HepG2 (cell line): ENCODE results near the gene EWSR1. TPM values are rescaled to one million over a fixed set of nuclear protein-coding genes. Genes with fewer than 3 reads are reported as not detected.
A peak's percentile ranks its signal among the peaks of the same experiment; 100 is the strongest.

Experiments used
- ATF7-NPFF ChIP-seq: sonication (generic); formaldehyde crosslinking; IDR thresholded peaks from 2 replicates; pipeline ENCODE4 v1.8.1; 2023; ENCODE audit warnings: mild to moderate bottlenecking, low read depth, missing genetic modification reagents, moderate library complexity
- CCDC6 ChIP-seq: sonication (generic); formaldehyde crosslinking; IDR thresholded peaks from 2 replicates; pipeline ENCODE4 v1.8.1; 2022; ENCODE audit warnings: mild to moderate bottlenecking, missing genetic modification reagents, moderate library complexity
- HNF4G ChIP-seq, 2 experiments: sonication (generic) in 1 of 2; formaldehyde crosslinking in 1 of 2; IDR thresholded peaks; 2 replicates each; pipeline versions ENCODE4 v1.4.0 to v1.6.1; 2011 to 2020; ENCODE audit warnings: borderline replicate concordance in 2 of 2, low read depth in 2 of 2, mild to moderate bottlenecking in 2 of 2, low read length in 1 of 2, missing genetic modification reagents in 1 of 2, moderate library complexity in 1 of 2
- KDM5A ChIP-seq: fragments of 200-600 bp; sonication (generic); IDR thresholded peaks from 2 replicates; pipeline ENCODE4 v1.7.0; 2018; ENCODE audit warnings: antibody characterized with exemption, mild to moderate bottlenecking, low read length, borderline replicate concordance
- MED13 ChIP-seq: sonication (generic); formaldehyde crosslinking; IDR thresholded peaks from 2 replicates; pipeline ENCODE4 v1.5.0; 2020; ENCODE audit warnings: missing genetic modification reagents
- MXI1 ChIP-seq: IDR thresholded peaks from 3 replicates; pipeline ENCODE4 v1.6.1; 2012; ENCODE audit warnings: low read depth, low read length, inconsistent platforms, borderline replicate concordance
- POGK ChIP-seq: sonication (generic); formaldehyde crosslinking; conservative IDR thresholded peaks from 2 replicates; pipeline ENCODE4 v1.8.0; 2022; ENCODE audit warnings: mild to moderate bottlenecking, moderate library complexity, missing genetic modification reagents
- POGZ ChIP-seq: sonication (generic); formaldehyde crosslinking; IDR thresholded peaks from 2 replicates; pipeline ENCODE4 v1.4.0; 2020; ENCODE audit warnings: mild to moderate bottlenecking, missing genetic modification reagents
- POLR2G ChIP-seq: fragments of 200-400 bp; formaldehyde crosslinking; IDR thresholded peaks from 2 replicates; pipeline ENCODE4 v1.6.1; 2018; ENCODE audit warnings: mild to moderate bottlenecking, low read depth, low read length, moderate library complexity
- PTBP1 ChIP-seq: fragments of 200-400 bp; formaldehyde crosslinking; IDR thresholded peaks from 2 replicates; pipeline ENCODE4 v1.6.1; 2018; ENCODE audit warnings: low read length, low read depth; ENCODE audit not compliant: poor library complexity, severe bottlenecking
- SAP130 ChIP-seq: IDR thresholded peaks from 2 replicates; pipeline ENCODE4 v1.6.1; 2016; ENCODE audit warnings: low read depth
- THAP7 ChIP-seq: sonication (generic); formaldehyde crosslinking; IDR thresholded peaks from 2 replicates; pipeline ENCODE4 v1.8.1; 2023; ENCODE audit warnings: mild to moderate bottlenecking, missing genetic modification reagents
- YEATS4 ChIP-seq: sonication (generic); formaldehyde crosslinking; IDR thresholded peaks from 2 replicates; pipeline ENCODE4 v1.4.0; 2020; ENCODE audit warnings: missing genetic modification reagents, borderline replicate concordance
- YY1 ChIP-seq: IDR thresholded peaks from 2 replicates; pipeline ENCODE4 v1.6.1; 2011; ENCODE audit warnings: low read length, low read depth, moderate library complexity, mild to moderate bottlenecking; ENCODE audit not compliant: insufficient read depth, insufficient replicate concordance
- ZFP37 ChIP-seq: sonication (generic); formaldehyde crosslinking; IDR thresholded peaks from 2 replicates; pipeline ENCODE4 v1.4.0; 2020; ENCODE audit warnings: missing genetic modification reagents, borderline replicate concordance
- ZFP91 ChIP-seq: sonication (generic); formaldehyde crosslinking; IDR thresholded peaks from 2 replicates; pipeline ENCODE4 v1.9.0; 2022; ENCODE audit warnings: missing genetic modification reagents, mild to moderate bottlenecking, borderline replicate concordance
- ZFX ChIP-seq: sonication (generic); formaldehyde crosslinking; IDR thresholded peaks from 2 replicates; pipeline ENCODE4 v1.4.0; 2020; ENCODE audit warnings: mild to moderate bottlenecking, low read depth, missing genetic modification reagents, moderate library complexity
- ZMYM3 ChIP-seq: sonication (generic); formaldehyde crosslinking; IDR thresholded peaks from 2 replicates; pipeline ENCODE4 v1.5.1; 2020; ENCODE audit warnings: mild to moderate bottlenecking, missing genetic modification reagents
- ZMYM4 ChIP-seq: sonication (generic); formaldehyde crosslinking; IDR thresholded peaks from 2 replicates; pipeline ENCODE4 v1.8.1; 2023; ENCODE audit warnings: mild to moderate bottlenecking, missing genetic modification reagents
- ZNF710 ChIP-seq: sonication (generic); formaldehyde crosslinking; IDR thresholded peaks from 2 replicates; pipeline ENCODE4 v1.5.0; 2020; ENCODE audit warnings: mild to moderate bottlenecking, missing genetic modification reagents, borderline replicate concordance
- ZNF740 ChIP-seq: sonication (generic); formaldehyde crosslinking; IDR thresholded peaks from 2 replicates; pipeline ENCODE4 v1.4.0; 2020; ENCODE audit warnings: missing genetic modification reagents
- polyA plus RNA-seq, 8 experiments: library from polyadenylated mRNA; depleted of rRNA in 3 of 8; stranded (reverse) in 7 of 8; unstranded in 1 of 8; fragments of >200 nt; fragmentation: Illumina TruSeq in 4 of 8; extraction: Trizol in 4 of 8; gene quantifications; 2 replicates each; pipeline versions ENCODE4 v1.2.1 to v1.2.3, GENCODE V29; 2011 to 2016; ENCODE audit warnings: low read depth in 4 of 8, missing spikeins in 1 of 8, mixed read lengths in 1 of 8; ENCODE audit not compliant: insufficient read depth in 1 of 8
- total RNA-seq, 5 experiments: library from RNA; depleted of rRNA; stranded (reverse); fragments of >200 nt; fragmentation: Illumina TruSeq; extraction: Trizol; gene quantifications; 2 replicates each; pipeline ENCODE4 v1.2.3, GENCODE V29; 2016; ENCODE audit warnings: low read depth in 1 of 5

The EWSR1 gene
- total and polyA plus RNA-seq, 2 of the 13 experiments (the other 11 are each of a cell fraction or from before 2014, with no cell fraction given): 211 to 326 TPM

GRCh38 chr22:29306835-29307595 lies 38.9 kb downstream of the EWSR1 start (continued):
- peak; percentile 8; the same call in 1 of the 2 replicates for TF ChIP-seq POGK (CRISPR knock-in tag)
- peak; percentile 47 for TF ChIP-seq CCDC6 (CRISPR knock-in tag)
- TF ChIP-seq ZNF740: no peak
- TF ChIP-seq ZFP91 (CRISPR knock-in tag): peak; percentile 99
- TF ChIP-seq POLR2G: 0 out of 2 replicates have a peak, but pooled peaks have one; percentile 38
- 0 out of 2 replicates have a peak, but pooled peaks have one; percentile 22 for TF ChIP-seq ATF7-NPFF (CRISPR knock-in tag)
- peak; percentile 50 for TF ChIP-seq ZFX
- TF ChIP-seq THAP7: no peak
- peak; percentile 34; the same call in 1 of the 2 replicates for TF ChIP-seq ZMYM4 (CRISPR knock-in tag)
- peak; percentile 56 for TF ChIP-seq MED13
- TF ChIP-seq ZFP37 (CRISPR knock-in tag): 0 out of 2 replicates have a peak, but pooled peaks have one; percentile 14
- 0 out of 2 replicates have a peak, but pooled peaks have one; percentile 52 for TF ChIP-seq HNF4G (IDR thresholded peaks at IDR 0.05; ENCODE audit: borderline replicate concordance, low read depth, low read length)
- no peak for TF ChIP-seq HNF4G (CRISPR knock-in tag; IDR thresholded peaks at IDR 0.05; ENCODE audit: borderline replicate concordance, low read depth)
- TF ChIP-seq SAP130: peak; percentile 13; the same call in 1 of the 2 replicates
- TF ChIP-seq ZNF710 (CRISPR knock-in tag): no peak
- peak; percentile 54; the same call in 1 of the 3 replicates for TF ChIP-seq MXI1
- TF ChIP-seq YY1: peak; percentile 19
- 0 out of 2 replicates have a peak, but pooled peaks have one; percentile 5 for TF ChIP-seq POGZ (CRISPR knock-in tag)
- TF ChIP-seq YEATS4: peak; percentile 65; the same call in 1 of the 2 replicates
- peak; percentile 43; the same call in 1 of the 2 replicates for TF ChIP-seq KDM5A
- TF ChIP-seq ZMYM3 (CRISPR knock-in tag): peak; percentile 76
- TF ChIP-seq PTBP1: no peak
